HG02981 (cell line): ENCODE measurements around the gene RASAL3.
"Not testable (repeated sequence)": the region's sequence is repeated elsewhere in the genome, so short reads cannot be mapped to it uniquely, and the experiment has no call there.

ENCODE experiments used
- ATAC-seq: cut with Tn5 transposase; IDR thresholded peaks from one replicate; pipeline ENCODE4 v1.9.1; 2021; ENCODE audit warnings: mild to moderate bottlenecking, moderate library complexity; ENCODE audit not compliant: unreplicated experiment

RASAL3 gene

GRCh38 chr19:15421721-15422260, 42.6 kb downstream of the RASAL3 start:
- no peak for ATAC-seq

GRCh38 chr19:15421136-15421695, 43.1 kb downstream of the RASAL3 start:
- no peak for ATAC-seq

GRCh38 chr19:15419413-15420025, 44.8 kb downstream of the RASAL3 start:
- no peak for ATAC-seq

GRCh38 chr19:15418579-15419412, 45.5 kb downstream of the RASAL3 start, which contains the start of gene AKAP8L:
TSS of gene AKAP8L (minus strand) at chr19:15418988. CDS start at chr19:15418923, 65 bp downstream.
- peak; percentile 93 for ATAC-seq

GRCh38 chr19:15418231-15418578, 46.1 kb downstream of the RASAL3 start:
- ATAC-seq = no peak

- no peak for ATAC-seq
These were observed 46.6 kb downstream of the RASAL3 start for GRCh38 chr19:15417699-15418098.

- no peak for ATAC-seq
These were observed 51.5 kb downstream of the RASAL3 start for GRCh38 chr19:15412832-15413231.

GRCh38 chr19:15411351-15411750, 53.0 kb downstream of the RASAL3 start:
- ATAC-seq = not testable (repeated sequence)

- ATAC-seq = no peak
These were observed 59.5 kb downstream of the RASAL3 start for GRCh38 chr19:15404780-15405211.

- ATAC-seq = no peak
These were observed 60.1 kb downstream of the RASAL3 start for GRCh38 chr19:15404097-15404779.

GRCh38 chr19:15403151-15403531, 61.2 kb downstream of the RASAL3 start:
- ATAC-seq = no peak

- ATAC-seq = no peak
These were observed 61.8 kb downstream of the RASAL3 start for GRCh38 chr19:15402411-15403150.
